ENCODE data around the gene CPNE4.
A peak's percentile ranks its signal among the peaks of the same experiment; 100 is the strongest.

CPNE4 gene

DNA sequence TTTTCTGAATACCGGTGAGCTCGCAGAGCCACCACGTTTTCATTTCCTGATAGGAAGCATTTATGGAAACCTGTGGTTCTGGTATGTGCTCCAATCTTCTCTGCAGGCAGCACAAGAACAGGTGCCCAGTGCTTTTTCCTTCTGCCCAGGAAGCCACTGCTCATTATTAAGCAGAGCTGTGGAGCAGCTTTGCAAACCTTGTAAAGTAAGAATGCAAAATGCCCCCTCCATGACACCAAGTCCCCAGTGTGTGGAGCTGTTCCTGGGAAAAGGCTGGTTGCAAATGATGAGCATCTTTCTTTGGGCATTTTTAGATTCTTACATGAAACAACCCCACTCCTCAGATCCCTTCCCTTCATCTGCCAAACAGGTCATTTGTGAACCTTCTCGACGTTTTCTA lies 466.4 kb downstream of the CPNE4 start:
- DNase-seq = no peak

DNA sequence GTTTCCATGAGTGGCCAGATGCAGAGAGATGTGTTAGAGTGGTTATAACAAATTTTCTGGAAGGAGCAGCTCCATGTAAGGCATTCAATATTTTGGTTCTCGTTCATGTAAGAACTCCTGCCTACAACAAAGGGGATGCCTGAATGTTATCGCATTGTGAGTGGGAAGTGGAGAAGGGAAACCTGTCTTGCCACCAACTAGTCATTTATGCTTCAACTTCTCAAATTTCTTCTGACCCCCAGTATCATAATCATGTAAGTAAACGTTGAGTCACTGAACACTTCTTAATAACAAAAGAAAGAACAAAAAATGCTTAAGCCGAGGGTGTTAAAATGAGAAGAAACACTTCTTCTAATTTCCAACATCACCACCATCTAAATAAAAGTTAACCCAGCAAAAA lies 470.0 kb downstream of the CPNE4 start:
- no peak for DNase-seq

GRCh38 chr3:131561511-131561910 lies 473.3 kb downstream of the CPNE4 start:
- DNase-seq = no peak

- DNase-seq = no peak
These were observed 474.0 kb downstream of the CPNE4 start for GRCh38 chr3:131560795-131561194.

DNA sequence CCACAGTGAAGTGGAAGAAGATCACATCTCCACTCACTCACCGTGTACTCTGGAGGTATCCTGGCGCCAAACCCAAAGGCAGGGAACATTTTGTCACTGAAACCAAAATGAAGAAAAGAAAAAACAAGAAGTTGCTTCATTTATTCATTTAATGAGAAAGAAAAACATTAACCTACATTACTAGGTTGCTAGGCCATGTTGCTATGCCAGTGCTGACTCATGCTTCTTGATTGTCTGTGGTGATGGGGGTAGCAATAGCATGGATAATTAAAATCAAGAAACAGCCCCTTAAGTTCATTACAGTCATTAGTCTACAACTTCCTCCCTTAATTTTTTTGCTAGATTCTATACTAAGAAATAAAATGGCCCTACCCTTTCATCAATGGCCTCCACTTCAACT lies 479.4 kb downstream of the CPNE4 start:
- no peak for DNase-seq

DNA sequence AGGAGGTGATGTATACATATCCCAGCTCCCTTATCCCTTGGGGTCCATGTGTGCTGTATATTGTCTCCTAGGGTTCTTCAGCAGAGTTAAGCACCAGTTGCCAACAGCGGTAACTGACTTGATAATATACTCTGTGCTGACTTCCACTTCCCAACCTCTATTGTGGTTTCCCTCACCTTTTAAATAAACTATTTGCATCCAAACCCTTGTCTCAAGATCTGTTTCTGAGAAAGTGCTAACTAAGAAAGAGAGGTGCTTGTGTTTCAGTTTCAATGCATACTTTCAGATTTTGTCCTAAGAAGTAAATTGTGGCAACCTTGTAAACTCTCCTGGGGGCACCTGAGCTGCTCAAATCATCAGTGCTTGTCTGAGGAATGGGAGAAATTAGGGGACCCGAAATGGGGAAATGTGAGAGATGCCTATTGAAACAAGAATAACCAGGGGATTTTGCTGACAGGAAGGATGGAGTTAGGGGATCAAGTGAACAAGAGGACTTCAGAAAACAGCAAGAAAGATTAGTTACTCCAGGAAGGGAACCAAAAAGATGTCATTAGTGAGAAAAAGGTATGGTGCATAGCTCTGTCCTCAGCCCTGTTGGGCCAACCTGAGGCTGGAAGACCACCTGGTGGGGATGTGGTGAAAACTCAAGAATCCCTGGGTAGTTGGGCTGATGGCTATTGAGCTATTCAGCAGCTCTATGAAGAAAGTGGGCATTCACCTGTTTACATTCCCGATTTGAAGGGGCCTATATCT lies 481.1 kb downstream of the CPNE4 start:
- no peak for DNase-seq

GRCh38 chr3:131551761-131552160 lies 483.1 kb downstream of the CPNE4 start:
- DNase-seq = no peak

GRCh38 chr3:131550562-131551465 lies 484.0 kb downstream of the CPNE4 start:
- no peak for DNase-seq

- no peak for DNase-seq
These were observed 485.5 kb downstream of the CPNE4 start for GRCh38 chr3:131549340-131549739.

- no peak for DNase-seq
These were observed 487.2 kb downstream of the CPNE4 start for GRCh38 chr3:131547585-131547984.

GRCh38 chr3:131546441-131546840 lies 488.4 kb downstream of the CPNE4 start:
- no peak for DNase-seq

DNA sequence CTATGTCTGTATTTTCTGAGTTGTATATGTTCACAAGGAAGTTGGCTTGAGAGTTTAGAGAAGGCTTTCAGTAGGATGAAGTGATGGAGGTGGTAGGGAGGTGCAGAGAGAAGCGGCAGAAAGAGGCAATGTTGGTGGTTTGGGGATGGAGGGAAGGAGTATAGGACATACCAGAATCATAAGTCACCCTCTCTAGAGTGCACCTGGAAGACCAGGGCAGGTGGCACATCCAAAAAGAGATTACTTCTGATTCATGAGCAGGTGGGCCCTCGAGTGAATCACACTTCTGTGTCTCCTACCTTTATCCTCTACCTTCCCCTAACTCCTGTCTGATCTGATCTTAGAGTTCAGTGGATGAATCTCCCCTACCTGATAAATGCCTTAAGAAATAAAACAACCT lies 490.3 kb downstream of the CPNE4 start:
- no peak for DNase-seq

DNA sequence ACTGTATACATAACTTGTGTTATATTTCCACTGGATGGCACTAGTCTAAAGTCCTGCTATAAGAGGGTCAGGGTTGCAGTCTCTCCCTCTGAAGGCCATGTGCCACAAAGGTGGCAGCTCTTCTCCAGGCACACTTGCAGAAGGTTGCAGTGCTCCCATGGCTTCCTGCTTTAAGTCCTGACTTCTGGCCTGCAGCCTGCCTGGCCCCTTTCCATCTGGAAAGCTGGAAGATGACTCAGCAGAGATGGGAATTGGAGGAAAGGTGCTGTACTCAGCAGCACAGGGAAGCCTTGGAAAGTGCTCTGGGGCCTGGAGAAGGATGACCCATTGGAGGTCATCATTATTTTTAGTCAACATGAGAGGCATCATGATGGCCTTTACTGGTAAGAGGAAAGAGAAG lies 491.1 kb downstream of the CPNE4 start:
- no peak for DNase-seq

DNA sequence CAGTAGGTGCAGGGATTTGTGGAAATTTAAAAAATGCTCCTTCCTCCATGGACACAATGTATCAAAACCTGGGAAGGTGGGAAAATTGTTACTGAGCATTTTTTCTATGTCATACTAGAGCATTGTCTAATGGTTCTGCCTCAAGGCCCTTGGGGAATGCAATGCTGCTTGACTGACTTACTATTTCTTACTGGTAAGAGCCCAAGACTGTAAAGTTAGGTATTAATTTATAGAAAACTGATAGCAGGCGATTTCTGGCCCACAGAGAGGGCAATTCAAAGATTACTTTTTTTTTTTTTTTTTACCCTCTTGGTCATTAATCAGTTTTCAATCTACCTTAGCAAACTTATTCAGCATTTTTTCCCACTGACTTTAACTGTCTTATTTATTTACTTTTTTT lies 493.5 kb downstream of the CPNE4 start:
- DNase-seq = no peak

GRCh38 chr3:131540821-131541220 lies 494.0 kb downstream of the CPNE4 start:
- DNase-seq = no peak

DNA sequence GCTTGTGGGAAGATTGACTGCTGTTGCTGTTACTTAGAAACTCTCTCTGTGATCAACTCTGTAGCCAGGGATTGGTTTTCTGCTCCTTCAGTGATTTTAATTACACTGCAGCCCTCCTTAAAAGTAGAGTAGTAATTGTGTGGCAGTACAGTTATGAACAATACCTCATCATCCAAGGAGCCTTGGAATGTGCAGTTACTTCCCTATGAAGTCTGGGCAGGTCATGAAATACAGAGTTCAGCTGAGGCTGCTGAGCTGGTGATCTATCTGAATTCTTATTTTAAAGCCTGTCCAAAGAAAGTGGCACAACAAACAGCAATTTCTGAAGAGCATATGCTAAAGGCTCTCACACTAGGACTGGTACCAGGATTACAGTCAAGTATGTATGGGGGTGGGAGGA lies 494.7 kb downstream of the CPNE4 start:
- DNase-seq = no peak

- DNase-seq = no peak
These were observed 495.8 kb downstream of the CPNE4 start for GRCh38 chr3:131538968-131539367.

- no peak for DNase-seq
These were observed 497.3 kb downstream of the CPNE4 start for GRCh38 chr3:131537531-131537930.

DNA sequence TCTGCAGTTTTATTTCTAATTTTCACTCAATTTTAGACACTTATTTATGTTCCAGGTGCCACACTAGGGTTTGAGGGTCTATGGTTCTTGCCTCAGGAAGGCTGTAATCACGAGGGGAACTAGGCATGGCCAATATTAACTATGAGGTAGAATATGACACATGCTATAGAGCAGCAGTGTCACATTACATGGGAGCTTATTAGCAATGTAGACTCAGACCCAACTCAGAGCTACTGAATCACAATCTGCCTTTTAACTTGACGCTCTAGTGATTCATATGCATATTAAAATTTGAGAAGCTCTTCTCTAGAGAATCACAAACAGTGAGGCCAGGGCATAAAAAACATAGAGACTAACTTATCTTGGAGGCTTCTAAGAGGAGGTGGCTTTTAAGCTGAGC lies 499.2 kb downstream of the CPNE4 start:
- DNase-seq = no peak

- no peak for DNase-seq
These were observed 499.7 kb downstream of the CPNE4 start for GRCh38 chr3:131535131-131535530.

- DNase-seq = no peak
These were observed 502.2 kb downstream of the CPNE4 start for GRCh38 chr3:131532645-131533044.

DNA sequence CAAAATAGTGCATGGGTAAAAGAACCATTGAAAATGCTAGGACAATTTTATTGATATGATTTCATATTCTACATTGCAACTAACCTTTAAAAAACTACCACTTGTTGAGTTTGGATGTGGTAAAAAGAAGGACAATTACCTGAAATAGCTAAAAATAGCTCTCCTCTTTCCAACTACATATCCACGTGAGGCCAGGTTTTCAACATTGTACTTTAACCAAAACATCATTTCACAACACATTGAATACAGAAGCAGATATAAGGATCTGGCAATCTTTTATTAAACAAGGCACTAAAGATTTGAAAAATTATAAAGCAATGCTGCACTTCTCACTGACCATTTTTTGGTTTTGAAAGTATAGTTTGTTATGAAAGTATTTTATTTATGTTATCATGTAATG lies 504.0 kb downstream of the CPNE4 start:
- no peak for DNase-seq

- DNase-seq = no peak
These were observed 504.4 kb downstream of the CPNE4 start for GRCh38 chr3:131530388-131530787.

GRCh38 chr3:131526801-131527347 lies 507.9 kb downstream of the CPNE4 start:
- peak; percentile 63 for DNase-seq
